Retinal pigment epithelial cell (primary cell): Measurements from ENCODE around the gene MRPS25.
A peak's percentile ranks its signal among the peaks of the same experiment; 100 is the strongest.

Source experiments
- DNase-seq: peaks from one replicate; pipeline ENCODE4 v3.0.0-alpha.2; 2010; ENCODE audit warnings: low read depth
- H3K4me3 ChIP-seq: 2 replicates; pipeline ENCODE4 v1.5.1; 2011; ENCODE audit warnings: mild to moderate bottlenecking, low read length, control low read depth, moderate library complexity
- TF ChIP-seq, protein P1 (sequence below): conservative IDR thresholded peaks from 2 replicates; pipeline ENCODE4 v1.5.1; 2011; ENCODE audit warnings: low read depth, low read length, control low read depth, inconsistent platforms

Gene MRPS25

DNA sequence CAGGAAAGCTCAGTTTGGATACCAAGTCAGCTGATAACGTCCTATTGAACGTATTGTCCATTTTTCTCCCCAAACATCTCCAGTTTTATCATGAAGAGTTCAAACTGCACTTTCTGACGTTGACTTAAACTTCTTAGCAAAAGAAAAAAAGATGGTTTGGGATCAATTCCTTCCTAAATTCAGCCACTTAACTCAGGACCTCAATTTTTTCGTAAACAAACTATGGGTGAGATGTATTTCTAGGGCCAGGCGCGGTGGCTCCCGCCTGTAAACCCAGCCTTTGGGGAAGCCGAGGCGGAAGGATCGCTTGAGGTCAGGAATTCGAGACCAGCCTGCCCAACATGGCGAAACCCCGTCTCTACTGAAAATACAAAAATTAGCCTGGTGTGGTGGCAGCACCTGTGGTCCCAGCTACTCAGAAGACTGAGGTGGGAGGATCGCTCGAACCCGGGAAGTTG is 464 bp upstream of the MRPS25 start:
- H3K4me3 ChIP-seq: peak overlapping the region; percentile 91
- TF ChIP-seq, protein P1, sequence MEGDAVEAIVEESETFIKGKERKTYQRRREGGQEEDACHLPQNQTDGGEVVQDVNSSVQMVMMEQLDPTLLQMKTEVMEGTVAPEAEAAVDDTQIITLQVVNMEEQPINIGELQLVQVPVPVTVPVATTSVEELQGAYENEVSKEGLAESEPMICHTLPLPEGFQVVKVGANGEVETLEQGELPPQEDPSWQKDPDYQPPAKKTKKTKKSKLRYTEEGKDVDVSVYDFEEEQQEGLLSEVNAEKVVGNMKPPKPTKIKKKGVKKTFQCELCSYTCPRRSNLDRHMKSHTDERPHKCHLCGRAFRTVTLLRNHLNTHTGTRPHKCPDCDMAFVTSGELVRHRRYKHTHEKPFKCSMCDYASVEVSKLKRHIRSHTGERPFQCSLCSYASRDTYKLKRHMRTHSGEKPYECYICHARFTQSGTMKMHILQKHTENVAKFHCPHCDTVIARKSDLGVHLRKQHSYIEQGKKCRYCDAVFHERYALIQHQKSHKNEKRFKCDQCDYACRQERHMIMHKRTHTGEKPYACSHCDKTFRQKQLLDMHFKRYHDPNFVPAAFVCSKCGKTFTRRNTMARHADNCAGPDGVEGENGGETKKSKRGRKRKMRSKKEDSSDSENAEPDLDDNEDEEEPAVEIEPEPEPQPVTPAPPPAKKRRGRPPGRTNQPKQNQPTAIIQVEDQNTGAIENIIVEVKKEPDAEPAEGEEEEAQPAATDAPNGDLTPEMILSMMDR: no peak
- DNase-seq: no peak

DNA sequence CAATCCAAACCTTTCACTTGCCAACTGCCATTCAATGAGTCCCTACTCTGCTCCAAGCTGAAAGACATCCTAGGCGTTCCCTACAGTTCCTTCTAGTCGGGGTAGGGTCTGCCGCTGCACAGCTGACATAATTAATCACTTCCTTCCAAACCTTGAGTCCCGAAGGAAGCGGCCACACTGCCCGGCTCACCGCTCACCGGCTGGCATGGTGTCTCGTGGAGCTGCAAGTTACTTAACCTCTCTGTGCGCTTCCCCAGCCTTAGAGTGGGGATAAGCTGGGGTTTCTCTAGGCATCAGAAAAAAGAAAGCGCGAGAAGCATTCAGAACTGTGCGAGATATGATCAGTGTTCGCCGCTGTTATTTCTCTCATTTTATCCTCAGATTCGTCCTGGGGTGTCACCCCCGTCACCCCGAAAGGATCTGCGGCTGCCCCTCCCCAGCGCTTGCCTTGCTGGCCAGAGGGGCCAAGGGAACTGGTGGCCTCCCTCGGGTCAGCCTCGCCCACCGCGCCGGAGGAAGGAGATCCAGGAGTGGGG is 748 bp downstream of the MRPS25 start:
- no peak for DNase-seq
- TF ChIP-seq, protein P1: no peak
- peak overlapping the region; percentile 91 for H3K4me3 ChIP-seq

DNA sequence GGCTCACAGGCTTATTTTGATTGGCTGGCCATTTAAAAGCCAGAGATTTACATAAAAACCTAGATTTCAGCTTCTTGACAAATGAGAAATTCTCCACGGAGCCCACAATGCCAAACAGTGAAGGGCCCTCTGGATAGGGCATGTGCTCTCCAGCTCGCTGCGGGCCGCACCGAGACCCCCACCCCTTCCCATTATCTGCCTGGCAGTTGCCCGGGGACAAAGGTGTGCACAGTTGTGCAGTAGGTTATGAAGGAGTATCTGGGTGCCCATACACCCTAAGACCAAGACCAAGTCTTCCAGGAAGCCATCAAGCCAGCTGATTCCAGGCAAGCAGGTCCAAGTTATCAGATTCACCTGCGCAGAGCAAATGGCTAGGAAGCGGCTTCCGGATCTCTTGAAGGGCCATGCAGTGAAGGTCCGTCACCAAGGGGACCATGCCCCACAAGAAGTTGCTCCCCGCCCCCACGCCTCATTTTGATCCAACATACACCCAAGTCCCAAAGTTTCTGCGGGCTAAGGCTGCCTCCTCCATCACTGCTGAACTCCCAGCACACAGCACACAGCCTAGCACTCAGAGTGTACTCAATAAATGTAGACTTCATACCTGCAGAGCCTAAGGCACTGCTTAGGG is 1.3 kb downstream of the MRPS25 start:
- DNase-seq: no peak
- TF ChIP-seq, protein P1: no peak
- peak overlapping the region; percentile 91 for H3K4me3 ChIP-seq

DNA sequence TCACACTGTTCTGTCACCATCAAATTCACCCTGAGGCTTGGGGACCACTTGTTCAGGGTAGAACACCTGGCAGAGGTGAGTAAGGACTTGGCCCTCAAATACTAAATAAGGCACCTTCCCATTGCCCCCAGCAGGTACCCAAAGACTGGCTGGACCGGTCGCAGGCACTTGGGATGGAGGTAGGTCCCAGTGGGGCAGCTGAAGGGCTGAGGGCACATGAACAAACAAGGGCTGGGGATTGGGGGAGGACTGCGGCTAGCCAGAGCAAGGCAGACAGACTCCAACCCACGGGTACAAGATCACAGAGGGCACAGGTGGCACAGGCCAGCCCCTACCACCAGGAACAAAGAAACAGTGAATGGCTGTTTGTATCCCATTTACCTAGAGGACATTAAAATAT is 1.9 kb downstream of the MRPS25 start:
- TF ChIP-seq, protein P1: no peak
- H3K4me3 ChIP-seq: peak overlapping the region; percentile 22
- DNase-seq: no peak

DNA sequence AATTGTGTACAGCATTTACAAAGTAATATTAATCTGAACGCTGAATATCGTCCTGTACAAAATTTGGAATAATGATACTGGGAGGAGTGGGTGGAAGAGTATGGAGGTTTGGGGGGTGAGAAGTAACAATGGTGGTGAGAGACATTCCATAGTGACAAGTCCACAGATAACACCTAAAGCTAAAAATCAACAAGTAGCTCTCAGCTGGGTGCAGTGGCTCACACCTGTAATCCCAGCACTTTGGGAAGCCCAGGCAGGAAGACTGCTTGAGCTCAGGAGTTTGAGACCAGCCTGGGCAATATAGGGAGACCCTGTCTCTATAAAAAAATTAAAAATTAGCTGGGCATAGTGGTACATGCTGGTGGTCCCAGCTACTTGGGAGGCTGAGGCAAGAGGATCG is 5.1 kb downstream of the MRPS25 start:
- DNase-seq: no peak
- H3K4me3 ChIP-seq: no peak overlapping the region
- TF ChIP-seq, protein P1: no peak

DNA sequence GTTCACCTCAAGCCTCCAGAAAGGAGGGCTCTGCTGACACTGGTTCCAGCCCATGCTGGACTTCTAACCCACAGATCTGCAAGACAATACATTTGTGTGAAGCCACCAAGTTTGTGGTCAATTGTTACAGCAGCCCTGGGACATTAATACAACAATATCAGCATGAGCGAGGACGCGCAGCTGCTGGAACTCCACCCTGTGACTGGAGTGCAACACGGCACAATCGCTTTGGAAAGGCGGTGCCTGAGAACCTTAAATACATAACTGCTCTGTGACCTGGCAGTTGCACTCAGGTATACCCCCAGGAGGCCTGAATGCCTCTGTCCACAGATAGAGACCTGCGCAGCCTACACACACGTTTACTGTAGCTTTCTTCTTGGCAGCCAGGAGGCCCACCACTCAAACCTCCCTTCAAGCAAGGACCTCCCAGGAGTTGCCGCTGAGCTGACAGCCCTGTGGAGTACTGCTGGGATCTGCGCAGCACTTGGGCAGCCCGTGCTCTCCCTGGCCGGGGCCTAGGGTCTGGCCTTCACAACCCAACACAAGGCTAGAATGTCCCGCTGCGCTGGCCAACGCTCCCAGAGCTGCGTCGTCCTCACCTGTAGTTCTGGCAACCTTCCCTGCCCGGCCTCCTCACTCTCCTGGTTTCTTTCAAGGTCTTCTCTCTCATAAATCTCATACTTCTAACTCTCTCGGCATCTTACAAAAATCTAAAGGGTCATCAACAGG is 8.3 kb downstream of the MRPS25 start:
- DNase-seq: no peak
- TF ChIP-seq, protein P1: no peak
- H3K4me3 ChIP-seq: no peak overlapping the region
